Body of pancreas (tissue), 4 donors: ENCODE measurements around the gene TEDDM1. TPM values are rescaled to one million over a fixed set of nuclear protein-coding genes. Genes with fewer than 3 reads are reported as not detected.
A peak's percentile ranks its signal among the peaks of the same experiment; 100 is the strongest.

ENCODE experiments used
- ATAC-seq: fragments of 150-250 bp; one replicate; pipeline ENCODE4 v1.9.1; 2016
- DNase-seq, 4 donors: peaks; one replicate each; pipeline ENCODE4 v3.0.0-alpha.2; 2019
- H3K27ac ChIP-seq, 4 donors: fragments of 200-600 bp; sonication (generic); 1 replicate in 3 of 4; 2 replicates in 1 of 4; pipeline versions ENCODE4 v1.5.1 to v1.6.1; 2016 to 2019; ENCODE audit warnings: mild to moderate bottlenecking in 1 of 4, mixed read lengths in 1 of 4, moderate library complexity in 1 of 4
- H3K27me3 ChIP-seq, 2 donors: fragments of 200-600 bp; sonication (generic); one replicate each; pipeline ENCODE4 v1.6.0; 2016; ENCODE audit warnings: mild to moderate bottlenecking in 1 of 2
- H3K36me3 ChIP-seq, 2 donors: fragments of 200-600 bp; sonication (generic); replicated peaks in 1 of 2; 2 replicates each; pipeline ENCODE4 v1.5.1; 2016; ENCODE audit warnings: low read depth in 2 of 2; ENCODE audit not compliant: insufficient read depth in 1 of 2
- H3K4me1 ChIP-seq: fragments of 200-600 bp; sonication (generic); one replicate; pipeline ENCODE4 v1.6.0; 2016
- H3K4me3 ChIP-seq, 2 donors: fragments of 200-600 bp; sonication (generic); 1 replicate in 1 of 2; 2 replicates in 1 of 2; pipeline ENCODE4 v1.5.1; 2016 to 2019
- H3K9me3 ChIP-seq, 3 donors: fragments of 200-600 bp; sonication (generic); 1 replicate in 2 of 3; 2 replicates in 1 of 3; pipeline ENCODE4 v1.5.1; 2016
- CTCF ChIP-seq, 7 experiments: fragments of 450-650 bp in 4 of 7; fragments of 200-600 bp in 3 of 7; sonication (generic) in 3 of 7; IDR thresholded peaks; one replicate each; pipeline ENCODE4 v1.5.1; 2016 to 2019; ENCODE audit warnings: antibody characterized with exemption in 7 of 7
- POLR2A ChIP-seq, 3 donors: fragments of 450-650 bp; IDR thresholded peaks; one replicate each; pipeline ENCODE4 v1.6.1; 2016; ENCODE audit warnings: antibody characterized with exemption in 3 of 3, mild to moderate bottlenecking in 2 of 3
- WGBS, 2 donors: methylation state at CpG; one replicate each; pipeline ENCODE4 v1.1.5; 2017; 5-methylcytosine and 5-hydroxymethylcytosine counted together
- intact Hi-C: fragments of 100-400 bp; cut with DNase I; formaldehyde crosslinking; loops from one replicate; pipeline ENCODE4 v1.15.1; 2023
- total RNA-seq, 2 donors: library from RNA; depleted of rRNA; stranded (reverse); fragments of >200 nt; gene quantifications; one replicate each; pipeline ENCODE4 v1.1.0, GENCODE V29; 2016

TEDDM1 gene
- total RNA-seq, 2 donors from 2014 or later = not detected

DNA sequence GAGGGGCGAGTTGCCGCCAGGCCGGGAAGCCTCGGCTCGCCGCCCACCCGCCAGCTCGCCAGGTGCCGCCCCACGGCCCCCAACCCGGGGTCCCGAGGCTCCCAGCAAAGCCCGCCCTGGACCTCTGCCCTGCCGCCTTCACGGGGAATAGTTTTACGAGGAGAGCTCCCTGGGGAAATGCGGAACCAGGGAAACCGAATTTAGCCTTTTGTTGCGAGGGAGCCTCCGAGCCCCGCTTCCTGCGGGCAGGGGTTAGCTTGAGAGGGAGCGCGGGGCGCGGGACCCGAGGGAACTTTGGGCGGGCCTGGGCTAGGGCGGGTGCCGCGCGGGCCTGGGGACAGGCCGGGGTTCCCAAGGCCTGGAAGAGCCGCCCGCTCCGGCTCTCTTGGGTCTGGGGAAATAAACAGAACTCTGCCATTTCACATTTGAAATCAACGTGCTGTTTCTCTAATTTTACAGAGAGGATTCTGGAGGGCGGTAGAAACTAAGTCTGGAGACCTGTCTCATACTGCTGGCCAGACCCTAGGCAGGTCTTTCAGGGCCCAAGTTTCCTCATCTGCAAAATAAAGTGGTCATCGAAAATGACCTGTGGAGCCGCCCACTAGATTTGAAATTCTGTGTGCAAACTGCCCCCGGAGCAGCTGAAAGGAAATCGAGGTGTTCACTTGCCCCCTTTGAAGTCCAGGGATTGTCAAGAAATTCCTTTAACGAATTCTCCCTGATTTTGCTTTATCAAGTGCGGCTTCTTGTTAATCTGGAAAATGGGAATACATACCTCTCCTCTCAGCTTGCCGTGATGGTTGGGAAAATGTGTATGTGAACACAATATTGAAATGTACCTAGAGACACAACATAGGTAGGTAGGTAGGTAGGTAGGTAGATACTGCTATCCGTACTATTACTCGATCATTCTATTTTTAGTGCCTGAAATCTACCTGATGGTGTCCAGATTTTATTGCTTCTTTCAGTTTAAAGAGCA is 8.1 kb downstream of the TEDDM1 start:
- Histone ChIP-seq H3K27me3 (no peaks in the 10 kb centered on the region), H3K27ac (peak overlapping the region; percentile 77 to 98 (median 96)), H3K4me1 (peaks cover 36% of the 10 kb centered on the region), H3K9me3 (no peaks in the 10 kb centered on the region), H3K36me3 (peaks cover under 1 to 5% of the 10 kb centered on the region in 2 donors), H3K4me3 (peak overlapping the region; percentile 85 to 89)
- no peak for TF ChIP-seq POLR2A (IDR thresholded peaks at IDR 0.05)
- TF ChIP-seq CTCF (IDR thresholded peaks at IDR 0.05) = no peak
- intact Hi-C loops = no loop called here
- WGBS, 2 donors = 12 to 31% methylated on average over 21 to 47 of the region's 47 CpGs
- DNase-seq = peak in 3 of 4 donors; percentile 39 to 57 (median 54)
- ATAC-seq = peak; percentile 18

DNA sequence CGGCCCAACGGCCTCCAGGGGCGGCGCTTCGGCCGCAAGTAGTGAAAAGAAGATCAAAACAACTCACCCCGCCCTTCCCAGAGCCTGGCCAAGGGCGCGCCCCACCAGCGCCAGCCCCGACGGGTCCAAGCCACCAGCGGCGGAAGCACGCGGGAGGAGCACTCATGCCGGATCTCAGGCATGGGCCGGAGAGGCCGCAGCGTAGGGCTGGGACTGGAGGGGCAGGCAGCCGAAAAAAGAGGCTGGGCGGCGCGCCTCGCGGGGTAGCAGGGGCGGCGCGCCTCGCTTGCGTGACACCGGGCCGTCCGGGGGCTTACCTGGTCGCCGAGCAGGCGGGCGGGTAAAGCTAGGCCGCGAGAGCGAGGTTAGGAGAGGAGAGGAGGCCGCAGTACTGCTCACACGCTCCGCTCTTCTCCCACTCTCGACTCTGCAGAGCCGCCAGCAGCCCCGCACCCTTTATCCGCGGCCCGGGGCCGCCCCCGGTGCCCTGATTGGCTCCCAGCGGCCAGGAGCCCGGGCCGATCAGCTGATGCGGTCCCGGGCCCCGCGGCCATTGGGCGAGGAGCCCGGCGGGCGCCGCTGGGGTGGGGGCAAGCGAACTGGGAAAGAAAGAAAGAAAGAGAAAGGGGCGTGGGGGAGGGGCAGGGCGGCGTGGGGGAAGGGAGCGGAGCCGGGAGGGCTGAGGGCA is 9.0 kb downstream of the TEDDM1 start, which contains the start of gene GLUL:
Gene GLUL, minus strand, starts transcription at position 429 of the 688 bp plus-strand sequence. CDS start 3,053 bp downstream, outside the sequence.
- peaks cover 9 to 11% of the 10 kb centered on the region in 2 donors for H3K36me3 ChIP-seq
- intact Hi-C loops = no loop called here
- H3K9me3 ChIP-seq = no peaks in the 10 kb centered on the region
- peak within 1 kb of the TSS; percentile 85 to 89 for H3K4me3 ChIP-seq
- H3K27me3 ChIP-seq = no peaks in the 10 kb centered on the region
- peak within 1 kb of the TSS; percentile 77 to 98 (median 96) for H3K27ac ChIP-seq
- H3K4me1 ChIP-seq = peaks cover 37% of the 10 kb centered on the region
- ATAC-seq = peak; percentile 92
- DNase-seq = peak; percentile 94 to 96 (median 96)
- 0% methylated on average over 19 to 65 of the region's 70 CpGs for WGBS, 2 donors
- TF ChIP-seq CTCF (IDR thresholded peaks at IDR 0.05) = peak in 1 of 7 experiments; percentile 7
- peak; percentile 99 for TF ChIP-seq POLR2A (IDR thresholded peaks at IDR 0.05)

GRCh38 chr1:182391028-182391361 is 9.5 kb downstream of the TEDDM1 start:
- no peak for DNase-seq
- TF ChIP-seq CTCF (IDR thresholded peaks at IDR 0.05) (peak in 5 of 7 experiments; percentile 31 to 59 (median 53)), POLR2A (IDR thresholded peaks at IDR 0.05) (no peak)
- WGBS, 2 donors = 1% methylated on average over 34 of the region's 35 CpGs; no CpG with 5 or more reads in 1 of the 2 donors

DNA sequence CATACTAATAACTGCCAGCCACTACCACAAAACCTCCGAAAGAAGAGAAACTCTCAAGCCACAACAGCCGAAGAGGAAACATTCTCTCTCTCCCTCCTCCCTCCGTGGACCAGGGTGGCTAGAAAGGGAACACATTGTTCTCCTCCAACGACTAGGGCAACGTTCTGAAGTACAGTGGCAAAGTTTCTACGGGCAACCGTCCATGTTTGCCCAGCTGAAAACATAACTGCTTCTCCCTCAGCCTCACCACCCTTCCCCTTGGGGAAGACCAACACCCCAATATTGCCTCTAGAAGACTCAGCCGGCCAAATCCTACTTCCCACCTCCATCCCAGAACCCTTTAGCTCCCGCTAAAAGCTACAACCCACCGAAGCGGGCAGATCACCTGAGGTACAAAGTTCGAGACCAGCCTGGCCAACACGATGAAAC is 10.8 kb downstream of the TEDDM1 start:
- TF ChIP-seq POLR2A (IDR thresholded peaks at IDR 0.05) (peak in 2 of 3 donors; percentile 52 to 54), CTCF (IDR thresholded peaks at IDR 0.05) (no peak)
- Histone ChIP-seq H3K4me3 (peak overlapping the region; percentile 85 to 89), H3K27ac (peak overlapping the region; percentile 49 to 98 (median 96)), H3K4me1 (peaks cover 47% of the 10 kb centered on the region), H3K9me3 (no peaks in the 10 kb centered on the region), H3K36me3 (peaks cover 25 to 26% of the 10 kb centered on the region in 2 donors), H3K27me3 (no peaks in the 10 kb centered on the region)
- 0 to 2% methylated on average over 13 of the region's 13 CpGs for WGBS, 2 donors
- DNase-seq (peak; percentile 72 to 87 (median 82)), ATAC-seq (no peak)
- intact Hi-C loops = no loop called here

More at GRCh38 chr1:182391028-182391361, 9.5 kb downstream of the TEDDM1 start:
- peaks cover 38% of the 10 kb centered on the region for H3K4me1 ChIP-seq
- H3K27me3 ChIP-seq = no peaks in the 10 kb centered on the region
- H3K9me3 ChIP-seq = no peaks in the 10 kb centered on the region
- intact Hi-C loops = no loop called here
- H3K36me3 ChIP-seq = peaks cover 14 to 16% of the 10 kb centered on the region in 2 donors
- peak overlapping the region; percentile 77 to 98 (median 96) for H3K27ac ChIP-seq
- no peak for ATAC-seq
- H3K4me3 ChIP-seq = peak overlapping the region; percentile 85 to 89
